CD4-positive, alpha-beta T cell treated with Interleukin-6 for 4 hours (primary cell): Measurements from ENCODE around the gene PRCC.

Experiments used
- DNase-seq: peaks from one replicate; pipeline ENCODE4 v3.0.0-alpha.2; 2020; ENCODE audit warnings: mixed read lengths

The PRCC gene

DNA sequence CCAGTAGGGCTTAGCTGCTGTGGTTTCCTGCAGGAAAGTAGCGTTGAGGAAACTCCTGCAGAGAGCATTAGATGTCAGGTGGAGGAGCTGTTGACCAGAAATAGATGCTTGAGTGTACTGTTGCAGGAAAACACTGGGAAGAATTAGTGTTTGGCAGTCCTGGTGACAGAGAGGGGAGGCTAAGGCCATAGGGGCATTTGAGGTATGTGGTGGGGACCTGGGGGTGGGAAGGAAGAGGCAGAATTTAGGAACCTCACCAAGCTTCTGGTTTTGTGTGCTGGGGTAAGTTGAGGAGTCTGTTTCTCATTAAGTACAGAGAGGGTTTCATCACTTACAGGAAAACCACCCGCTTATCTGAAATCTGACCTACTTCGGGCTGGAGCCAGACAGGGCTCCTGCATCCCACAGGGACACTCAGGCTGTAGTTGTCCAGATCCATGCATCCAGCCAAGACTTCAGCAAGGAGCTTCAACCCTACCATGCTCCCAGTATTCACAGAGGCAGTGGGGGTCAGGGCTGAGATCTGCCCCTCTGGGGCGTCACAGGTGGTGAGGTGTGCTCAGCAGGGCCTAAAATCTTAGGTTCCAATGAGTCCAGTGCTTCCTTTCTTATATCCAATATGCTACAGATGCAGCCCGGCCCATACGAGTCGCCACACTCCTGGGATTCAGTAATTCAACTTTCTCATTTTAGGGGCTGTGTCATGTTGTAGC, 34.2 kb downstream of the PRCC start:
- no peak for DNase-seq

DNA sequence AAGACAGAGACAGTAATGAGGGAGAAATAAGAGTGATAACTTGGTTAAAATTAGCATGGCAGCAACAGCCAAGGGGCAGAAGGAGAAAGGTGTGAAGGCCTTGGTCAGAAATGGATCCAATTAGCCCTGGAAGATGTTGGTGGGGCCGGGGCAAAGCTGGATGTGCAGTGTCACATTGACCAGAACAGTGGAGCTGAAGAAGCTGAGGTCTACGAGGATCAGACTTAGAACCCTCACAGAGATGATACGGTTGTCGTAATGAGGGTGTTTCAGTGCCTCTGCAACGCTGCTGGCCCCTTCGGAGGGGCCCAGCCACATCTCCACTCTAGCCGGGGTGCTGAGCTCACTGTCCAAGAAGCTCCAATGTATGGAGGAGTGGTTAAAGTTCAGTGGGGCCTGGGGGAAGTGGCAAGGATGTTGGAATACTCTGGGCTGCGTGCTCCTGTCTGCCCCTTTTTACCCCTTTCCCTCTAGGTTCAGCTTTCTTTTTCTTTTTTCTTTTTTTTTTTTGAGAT, 35.1 kb downstream of the PRCC start:
- DNase-seq = no peak

DNA sequence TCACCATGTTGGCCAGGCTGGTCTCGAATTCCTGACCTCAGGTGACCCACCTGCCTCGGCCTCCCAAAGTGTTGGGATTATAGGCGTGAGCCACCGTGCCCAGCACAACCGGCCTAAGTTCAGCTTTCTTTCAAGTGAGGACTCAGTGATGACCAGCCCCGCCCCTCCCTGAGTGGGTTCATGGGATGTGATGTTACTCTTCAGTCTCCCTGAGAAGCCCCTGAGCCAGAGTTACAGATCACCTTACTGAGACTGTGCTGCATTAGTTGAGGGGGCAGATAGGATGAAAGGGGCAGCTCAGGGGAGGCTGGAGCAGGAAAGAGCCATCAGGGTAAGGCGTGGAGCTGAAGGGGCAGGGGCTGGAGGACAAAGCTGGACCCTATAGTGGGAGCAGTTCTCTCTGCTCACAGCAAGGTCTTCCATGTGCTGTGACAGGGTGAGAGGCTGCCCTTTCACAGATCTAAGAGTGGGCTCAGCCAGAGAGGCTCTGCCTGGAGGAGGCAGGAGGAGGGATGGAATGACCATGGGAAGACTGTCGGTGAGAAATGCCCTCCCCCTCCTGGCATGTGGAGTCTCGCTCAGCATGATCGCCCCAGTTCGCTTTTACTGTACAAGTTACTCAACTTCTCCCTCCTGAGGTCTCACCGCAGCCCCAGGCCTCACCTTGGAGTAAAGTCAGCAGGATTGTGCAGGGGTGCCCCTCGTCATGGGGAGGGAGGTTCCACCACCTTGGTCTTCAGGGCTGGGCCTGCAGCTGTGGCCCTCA, 35.9 kb downstream of the PRCC start:
- DNase-seq = no peak

GRCh38 chr1:156804026-156804425, 36.7 kb downstream of the PRCC start:
- no peak for DNase-seq

DNA sequence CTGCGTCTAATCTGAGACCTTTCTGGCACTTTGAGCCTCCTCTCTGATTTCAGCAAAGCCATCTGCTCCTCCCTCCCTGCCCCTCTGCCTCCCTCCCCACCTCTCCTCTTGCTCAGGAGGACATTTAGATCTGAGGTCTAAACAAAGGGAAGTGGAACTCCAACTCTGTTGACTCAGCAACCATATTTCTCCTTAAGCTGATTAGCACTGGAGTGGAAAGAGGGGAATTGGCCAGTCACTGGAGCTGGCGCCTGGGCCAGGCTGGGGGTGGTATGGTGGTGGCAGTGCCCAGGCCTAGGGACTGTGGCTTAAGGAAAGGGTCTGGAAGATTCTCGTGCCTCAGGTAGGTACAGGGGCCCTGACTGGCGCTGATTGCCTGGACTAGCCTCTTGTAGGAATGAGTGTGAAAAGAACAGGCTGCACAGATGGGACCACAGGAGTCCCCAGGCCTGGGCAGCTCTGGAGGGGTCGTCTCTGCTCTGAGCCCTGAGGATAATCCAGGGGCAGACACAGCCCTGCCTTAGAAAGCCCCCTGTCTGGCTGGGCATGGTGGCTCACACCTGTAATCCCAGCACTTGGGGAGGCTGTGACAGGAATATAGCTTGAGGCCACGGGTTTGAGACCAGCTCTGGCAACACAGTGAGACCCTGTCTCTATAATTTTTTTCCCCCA, 37.4 kb downstream of the PRCC start:
- DNase-seq = no peak

DNA sequence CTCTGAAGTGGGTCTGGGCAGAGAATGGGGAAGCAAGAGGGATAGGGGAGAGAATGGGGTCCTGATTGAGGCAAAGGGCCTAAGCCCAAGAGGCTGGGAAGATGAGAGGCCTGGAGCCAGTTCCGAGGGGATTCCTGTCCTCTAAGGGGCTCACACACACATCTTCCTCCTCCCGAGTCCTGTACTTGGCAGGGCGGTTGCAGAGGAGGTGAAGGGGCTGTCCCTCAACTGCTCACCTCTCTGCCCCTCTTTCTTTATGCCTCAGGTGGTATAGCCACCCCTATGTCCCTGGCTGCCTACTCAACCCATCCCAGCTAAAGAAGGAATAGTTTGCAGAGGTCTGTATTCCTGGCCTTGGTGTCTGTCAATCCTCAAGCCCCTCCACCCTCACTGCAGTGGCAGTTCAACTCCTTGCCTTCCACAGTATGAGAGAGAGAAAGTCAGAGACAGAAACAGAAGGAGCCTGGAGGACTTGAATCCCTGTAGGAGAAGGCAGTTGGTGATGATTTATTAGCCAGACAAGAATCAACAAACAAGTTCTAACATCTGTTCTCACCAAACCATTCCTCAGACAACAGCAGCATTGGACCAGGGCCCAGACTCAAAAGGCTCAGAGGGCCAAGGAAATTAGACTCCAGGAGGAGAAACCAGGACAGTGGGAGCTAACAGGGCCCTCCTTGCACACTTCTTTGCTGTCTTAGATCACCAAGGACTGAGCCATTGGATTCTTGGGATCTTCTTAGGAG, 38.6 kb downstream of the PRCC start:
- no peak for DNase-seq

DNA sequence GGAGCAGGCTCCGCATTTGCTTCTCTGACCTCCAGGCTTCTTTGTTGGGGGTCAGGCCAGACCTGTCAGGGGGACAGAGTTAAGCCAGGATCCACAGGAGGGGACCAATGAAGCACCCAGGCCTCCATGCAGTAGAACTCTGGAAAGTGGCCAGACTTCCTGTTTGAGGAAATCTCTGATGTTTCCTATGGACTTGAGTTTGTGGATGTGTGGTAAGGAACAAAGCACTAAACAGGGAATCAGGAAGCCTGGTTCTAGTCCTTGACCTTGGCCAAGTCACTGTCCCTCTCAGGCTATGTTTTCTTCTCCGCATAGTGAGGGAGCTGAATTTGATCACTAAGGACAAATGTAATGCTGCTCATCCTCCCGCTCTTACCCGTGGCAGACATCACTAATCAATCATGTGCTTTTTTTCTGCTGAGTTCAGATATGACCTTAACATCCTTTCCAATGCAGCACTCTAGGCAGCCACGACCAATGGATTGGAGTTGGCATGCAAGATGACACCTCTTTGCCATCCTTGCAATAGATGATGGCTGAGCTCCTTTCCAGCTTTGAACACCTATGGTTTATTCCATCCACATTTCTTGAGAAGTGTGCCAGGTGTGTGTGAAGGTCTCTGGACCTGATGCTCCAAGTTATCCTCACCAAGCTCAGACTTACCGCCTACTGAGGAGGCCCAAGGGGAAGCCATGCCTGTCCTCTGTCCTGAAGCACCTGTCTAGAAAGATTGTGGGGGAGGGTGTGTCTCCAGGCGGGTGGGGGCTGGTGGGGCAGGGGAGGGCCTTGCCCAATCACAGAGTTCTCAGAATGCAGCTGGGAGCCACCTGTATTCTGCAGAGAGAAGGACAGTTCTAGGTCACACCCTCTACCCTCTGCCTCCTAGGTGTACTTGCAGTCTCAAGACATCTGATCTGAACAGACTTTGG, 39.4 kb downstream of the PRCC start:
- DNase-seq = no peak

GRCh38 chr1:156807627-156808026, 40.3 kb downstream of the PRCC start:
- no peak for DNase-seq

DNA sequence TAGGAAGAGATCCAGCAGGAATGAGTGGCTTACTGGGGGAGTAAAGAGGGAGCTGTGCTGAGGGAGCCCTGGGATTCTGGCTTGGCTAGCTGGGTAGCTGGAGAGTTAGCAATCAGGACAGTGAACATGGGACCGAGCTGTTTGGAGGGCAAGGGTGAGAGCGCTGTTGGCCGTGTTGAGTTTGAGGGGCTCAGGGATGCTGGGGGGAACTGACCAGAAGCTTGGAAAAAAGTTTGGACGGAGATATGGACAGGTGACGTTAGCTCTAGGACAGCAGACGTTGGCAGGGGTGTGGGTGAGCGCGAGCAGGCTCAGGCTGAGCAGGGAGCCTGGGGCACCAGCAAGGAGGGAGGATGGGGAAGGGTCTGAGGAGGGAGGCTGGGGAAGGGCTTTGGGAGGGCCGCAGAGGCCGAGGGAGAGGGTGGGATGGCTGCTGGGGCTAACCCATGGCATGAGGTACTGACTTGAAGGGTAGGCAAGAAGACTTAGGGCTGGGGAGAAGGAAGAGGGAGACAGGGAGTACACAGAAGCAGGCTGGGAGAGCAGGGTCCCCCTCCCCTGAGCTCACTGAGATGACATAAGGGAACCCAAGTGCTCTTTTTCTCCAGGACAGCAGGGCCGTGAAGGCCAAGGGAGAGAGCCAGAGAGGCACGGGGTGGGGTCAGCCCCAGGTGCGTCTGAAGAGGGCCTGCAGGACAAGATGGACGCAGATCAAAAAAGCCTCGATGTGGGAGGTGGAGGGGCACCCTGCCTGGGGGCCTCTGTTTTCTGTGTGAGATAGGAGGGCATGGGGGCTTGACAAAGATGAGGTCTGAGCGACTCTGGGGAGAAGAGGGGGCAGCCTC, 41.1 kb downstream of the PRCC start:
- no peak for DNase-seq

GRCh38 chr1:156809281-156809680, 41.9 kb downstream of the PRCC start:
- DNase-seq = no peak

- no peak for DNase-seq
These were observed 42.5 kb downstream of the PRCC start for GRCh38 chr1:156809711-156810366.

DNA sequence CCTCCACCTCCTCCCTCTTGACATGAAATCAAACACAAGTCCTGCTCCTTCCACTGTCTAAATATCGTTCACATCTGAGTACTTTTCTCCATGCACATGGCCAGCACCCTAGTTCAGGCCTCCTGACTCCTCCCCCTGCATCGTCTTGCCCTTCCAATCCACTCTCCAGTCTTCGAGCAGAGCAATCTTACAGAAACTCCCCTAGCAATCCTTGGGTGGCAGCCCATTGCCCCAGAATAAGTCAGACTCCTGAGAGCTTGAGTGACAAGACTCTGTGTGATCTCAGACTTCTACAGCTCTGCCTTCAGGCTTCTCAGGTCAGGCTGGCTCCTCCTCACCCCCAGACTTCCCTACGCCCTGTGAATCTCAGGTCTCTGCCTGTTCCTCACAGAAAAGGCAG, 43.8 kb downstream of the PRCC start:
- DNase-seq = no peak

DNA sequence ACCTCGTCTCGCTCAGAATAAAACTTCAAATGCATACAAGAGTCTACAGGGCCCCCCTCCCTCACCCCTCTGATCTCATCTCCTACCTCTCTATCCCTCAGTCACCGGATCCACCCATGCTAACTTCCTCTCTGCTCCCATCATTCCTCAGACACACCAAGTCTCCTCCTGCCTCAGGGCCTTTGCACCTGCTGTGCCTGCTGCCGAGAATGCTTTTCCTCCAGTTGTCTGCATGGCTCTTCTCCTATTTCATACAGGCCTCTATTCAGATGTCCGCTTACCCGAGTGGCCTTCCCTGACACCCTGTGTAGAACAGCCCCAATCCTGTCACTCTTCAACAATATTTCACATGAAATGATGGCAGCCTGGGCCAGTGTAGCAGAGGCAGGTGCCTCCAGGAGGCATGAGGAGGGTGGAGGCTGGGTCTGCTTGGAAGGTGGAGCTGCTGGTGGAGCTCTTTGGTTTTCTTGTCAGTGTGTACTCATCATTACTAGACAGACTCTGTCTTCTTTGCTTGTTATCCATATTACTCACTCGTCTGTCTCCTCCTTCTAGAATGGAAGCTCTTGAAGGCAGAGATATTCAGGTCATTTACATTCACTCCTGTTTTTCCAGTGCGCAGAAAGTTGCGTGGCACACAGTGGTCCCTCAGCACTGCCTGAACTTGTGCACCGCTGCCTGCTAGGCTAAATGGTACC, 45.1 kb downstream of the PRCC start:
- no peak for DNase-seq

- no peak for DNase-seq
These were observed 46.0 kb downstream of the PRCC start for GRCh38 chr1:156813298-156813697.

GRCh38 chr1:156813750-156814570, 46.6 kb downstream of the PRCC start:
- peak; percentile 85 for DNase-seq

DNA sequence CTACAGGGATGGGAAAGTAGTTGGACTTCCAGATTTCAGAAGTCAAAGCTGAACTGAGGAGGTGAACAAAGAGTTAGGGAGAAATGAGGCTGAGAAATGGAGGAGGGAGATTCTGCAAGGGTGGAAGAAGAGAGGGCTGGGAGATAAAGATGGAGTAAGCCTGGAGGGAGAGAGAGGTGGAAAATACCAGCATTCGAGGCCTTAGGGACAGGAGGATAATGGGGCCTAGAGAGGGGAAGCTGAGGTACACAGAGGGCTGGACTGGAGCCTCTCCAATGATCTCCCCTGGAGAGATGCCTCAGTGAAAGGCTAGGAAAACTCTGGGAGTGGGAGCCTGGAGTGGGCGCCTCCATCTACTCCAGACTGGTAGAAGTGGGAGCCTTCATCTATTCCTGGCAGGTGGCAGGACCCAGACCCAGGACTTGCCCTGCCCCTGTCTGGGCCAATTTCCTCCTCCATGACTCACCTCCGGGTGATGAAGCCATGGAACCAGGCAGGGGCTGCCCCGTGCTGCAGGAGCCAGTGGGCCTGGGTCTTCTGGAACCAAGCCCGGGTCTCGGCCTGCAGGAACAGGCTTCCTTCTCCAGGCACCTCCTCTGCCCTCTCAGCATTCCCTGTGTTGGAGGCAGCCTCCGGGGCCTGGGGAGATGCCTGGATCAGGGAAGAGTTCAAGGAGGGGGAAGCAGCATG, 47.4 kb downstream of the PRCC start:
- peak; percentile 59 for DNase-seq

- no peak for DNase-seq
These were observed 48.0 kb downstream of the PRCC start for GRCh38 chr1:156815307-156815826.

DNA sequence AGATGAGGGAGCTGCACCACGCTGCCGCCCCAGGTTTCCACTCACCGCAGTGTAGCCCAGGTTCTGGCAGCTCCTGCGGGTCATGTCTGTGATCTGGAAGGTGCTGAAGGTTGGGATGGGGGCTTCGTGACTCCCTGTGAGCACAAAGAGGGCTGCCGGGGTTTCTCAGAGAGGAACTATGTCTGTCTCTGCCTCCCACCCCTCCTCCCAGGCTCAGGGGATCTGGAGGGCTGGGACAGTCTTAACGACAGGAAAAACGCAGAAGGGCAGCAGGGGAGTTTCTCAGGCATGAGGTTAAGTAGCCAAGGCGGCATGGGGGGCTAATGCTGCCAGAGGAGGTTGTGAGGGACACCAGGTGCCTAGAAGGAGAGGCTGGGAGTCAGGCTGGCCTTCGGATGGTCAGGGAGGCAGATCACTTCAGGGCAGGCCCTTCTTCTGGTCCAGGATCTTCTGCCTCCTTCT, 48.7 kb downstream of the PRCC start:
- no peak for DNase-seq
